Upper lobe of left lung (tissue), 6 donors: ENCODE measurements around the gene APOBEC2. TPM values are rescaled to one million over a fixed set of nuclear protein-coding genes. Genes with fewer than 3 reads are reported as not detected.
"Not testable (repeated sequence)": the region's sequence is repeated elsewhere in the genome, so short reads cannot be mapped to it uniquely, and the experiment has no call there.

ENCODE experiments used
- ATAC-seq, 2 donors: fragments of 200-7000 bp; cut with Tn5 transposase; one replicate each; pipeline ENCODE4 v1.9.1; 2022; ENCODE audit warnings: mild to moderate bottlenecking in 2 of 2, moderate library complexity in 2 of 2; ENCODE audit not compliant: low FRiP score in 2 of 2
- DNase-seq, 2 donors: peaks; one replicate each; pipeline ENCODE4 v3.0.0-alpha.2; 2019 to 2020
- H3K27ac ChIP-seq, 4 donors: fragments of 200-600 bp; sonication (generic); one replicate each; pipeline ENCODE4 v1.5.1; 2016 to 2019
- H3K27me3 ChIP-seq, 4 donors: fragments of 200-600 bp; sonication (generic); one replicate each; pipeline ENCODE4 v1.5.1; 2017 to 2019
- H3K36me3 ChIP-seq, 4 donors: fragments of 200-600 bp; sonication (generic); one replicate each; pipeline ENCODE4 v1.5.1; 2016 to 2019
- H3K4me1 ChIP-seq, 4 donors: fragments of 200-600 bp; sonication (generic); one replicate each; pipeline ENCODE4 v1.5.1; 2018 to 2019
- H3K4me3 ChIP-seq, 4 donors: fragments of 200-600 bp; sonication (generic); one replicate each; pipeline ENCODE4 v1.5.1; 2017 to 2019; ENCODE audit warnings: mild to moderate bottlenecking in 2 of 4, moderate library complexity in 1 of 4
- H3K9me3 ChIP-seq, 4 donors: fragments of 200-600 bp; sonication (generic); one replicate each; pipeline ENCODE4 v1.5.1; 2018 to 2019
- CTCF ChIP-seq, 6 experiments: fragments of 450-650 bp in 4 of 6; fragments of 200-600 bp in 2 of 6; sonication (generic) in 2 of 6; IDR thresholded peaks; one replicate each; pipeline ENCODE4 v1.5.1; 2016 to 2019; ENCODE audit warnings: antibody characterized with exemption in 6 of 6
- EP300 ChIP-seq, 4 donors: sonication (generic); formaldehyde crosslinking; IDR thresholded peaks; one replicate each; pipeline ENCODE4 v1.5.1; 2017; ENCODE audit warnings: antibody characterized with exemption in 4 of 4, control low read depth in 2 of 4
- POLR2A ChIP-seq, 4 donors: fragments of 450-650 bp; IDR thresholded peaks; one replicate each; pipeline ENCODE4 v1.5.1; 2016 to 2017; ENCODE audit warnings: antibody characterized with exemption in 4 of 4, mild to moderate bottlenecking in 2 of 4
- POLR2AphosphoS5 ChIP-seq, 2 donors: sonication (generic); formaldehyde crosslinking; IDR thresholded peaks; one replicate each; pipeline ENCODE4 v1.5.1; 2017; ENCODE audit warnings: antibody characterized with exemption in 2 of 2
- WGBS, 2 donors: methylation state at CpG; one replicate each; pipeline ENCODE4 v1.1.5; 2017 to 2018; 5-methylcytosine and 5-hydroxymethylcytosine counted together
- total RNA-seq, 6 donors: library from RNA; depleted of rRNA in 4 of 6; stranded (reverse); fragments of >200 nt in 4 of 6; gene quantifications; one replicate each; pipeline versions ENCODE4 v1.1.0 to v1.2.1, GENCODE V29; 2016 to 2021
- donor health status: DM: no; HTN: no; CAD: no; lungs with moderate emphysema.
- donor health status: DM: no; HTN: yes; CAD: no; lungs with severe emphysema.

The APOBEC2 gene
- total RNA-seq, 6 donors from 2014 or later = not detected

DNA sequence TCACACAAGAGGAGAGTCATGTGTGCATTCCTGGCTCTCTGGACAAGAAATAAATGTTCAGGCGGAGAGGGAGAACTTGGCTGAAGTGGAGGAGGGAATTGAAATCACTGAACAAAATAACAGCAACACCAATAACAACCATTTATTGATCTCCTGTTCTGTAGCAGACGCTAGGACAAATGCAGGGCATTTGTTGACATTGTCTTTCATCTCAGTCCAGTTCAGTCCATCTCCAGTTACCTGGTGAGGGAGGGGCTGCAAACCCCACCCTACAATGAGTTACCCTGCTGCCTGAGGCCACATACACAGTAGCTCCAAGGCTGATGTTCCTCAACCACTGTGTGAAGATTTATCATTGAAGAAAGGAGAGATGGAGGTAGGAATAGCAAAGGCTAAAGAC lies 41.3 kb upstream of the APOBEC2 start:
- no peaks in the 10 kb centered on the region for H3K9me3 ChIP-seq
- no peak for ATAC-seq
- no peak for DNase-seq
- no peak overlapping the region for H3K4me3 ChIP-seq
- no peaks in the 10 kb centered on the region for H3K4me1 ChIP-seq
- H3K27ac ChIP-seq = no peak overlapping the region
- no peaks in the 10 kb centered on the region for H3K36me3 ChIP-seq
- WGBS, 2 donors = 82 to 89% methylated on average over 2 of the region's 2 CpGs
- no peaks in the 10 kb centered on the region for H3K27me3 ChIP-seq
- TF ChIP-seq CTCF (IDR thresholded peaks at IDR 0.05) = no peak
- TF ChIP-seq POLR2AphosphoS5 (IDR thresholded peaks at IDR 0.05) = no peak
- no peak for TF ChIP-seq POLR2A (IDR thresholded peaks at IDR 0.05)

- DNase-seq (no peak), ATAC-seq (no peak)
- Histone ChIP-seq H3K9me3 (no peaks in the 10 kb centered on the region), H3K4me1 (no peaks in the 10 kb centered on the region), H3K27ac (no peak overlapping the region), H3K4me3 (no peak overlapping the region), H3K36me3 (no peaks in the 10 kb centered on the region), H3K27me3 (no peaks in the 10 kb centered on the region)
- WGBS, 2 donors = 83 to 84% methylated on average over 5 of the region's 5 CpGs
- TF ChIP-seq CTCF (IDR thresholded peaks at IDR 0.05) (no peak), POLR2AphosphoS5 (IDR thresholded peaks at IDR 0.05) (no peak), EP300 (IDR thresholded peaks at IDR 0.05) (no peak), POLR2A (IDR thresholded peaks at IDR 0.05) (no peak)
Observed at GRCh38 chr6:41013466-41014153, 39.4 kb upstream of the APOBEC2 start.

GRCh38 chr6:41014780-41015179 lies 38.2 kb upstream of the APOBEC2 start:
- ATAC-seq (no peak), DNase-seq (no peak)
- Histone ChIP-seq H3K9me3 (no peaks in the 10 kb centered on the region), H3K27me3 (no peaks in the 10 kb centered on the region), H3K36me3 (no peaks in the 10 kb centered on the region), H3K27ac (no peak overlapping the region), H3K4me1 (no peaks in the 10 kb centered on the region), H3K4me3 (no peak overlapping the region)
- 89 to 94% methylated on average over 4 of the region's 4 CpGs for WGBS, 2 donors
- no peak for TF ChIP-seq EP300 (IDR thresholded peaks at IDR 0.05)
- no peak for TF ChIP-seq POLR2AphosphoS5 (IDR thresholded peaks at IDR 0.05)
- no peak for TF ChIP-seq POLR2A (IDR thresholded peaks at IDR 0.05)
- no peak for TF ChIP-seq CTCF (IDR thresholded peaks at IDR 0.05)

GRCh38 chr6:41015860-41016259 lies 37.1 kb upstream of the APOBEC2 start:
- not testable (repeated sequence) for H3K27me3 ChIP-seq, H3K9me3 ChIP-seq, H3K27ac ChIP-seq, DNase-seq, ATAC-seq, H3K36me3 ChIP-seq, H3K4me1 ChIP-seq, H3K4me3 ChIP-seq
- WGBS, 2 donors = 94 to 98% methylated on average over 5 of the region's 5 CpGs

DNA sequence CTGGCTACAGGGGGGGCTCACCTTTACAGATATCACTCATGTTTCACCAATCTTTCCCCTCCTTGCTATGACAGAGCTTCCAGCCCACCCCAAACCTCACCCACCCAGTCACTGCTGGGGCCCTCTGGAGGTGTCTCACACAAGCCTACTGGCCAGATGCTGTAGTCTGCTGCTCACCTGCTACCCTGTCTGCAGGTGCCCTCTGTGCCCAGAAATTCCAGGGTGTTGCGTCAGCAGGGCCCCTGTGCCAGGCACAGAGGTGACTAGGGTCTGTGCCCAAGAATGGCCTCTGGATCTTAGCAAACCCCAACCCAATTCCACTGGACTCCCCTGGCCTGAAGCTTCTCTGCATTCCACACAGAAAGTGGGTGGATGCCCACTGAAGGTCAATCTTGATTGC lies 35.3 kb upstream of the APOBEC2 start:
- no peak overlapping the region for H3K4me3 ChIP-seq
- no peaks in the 10 kb centered on the region for H3K4me1 ChIP-seq
- no peaks in the 10 kb centered on the region for H3K36me3 ChIP-seq
- H3K9me3 ChIP-seq = no peaks in the 10 kb centered on the region
- 100% methylated on average over 1 of the region's 1 CpG; no CpG with 5 or more reads in 1 of the 2 donors for WGBS, 2 donors
- H3K27ac ChIP-seq = no peak overlapping the region
- H3K27me3 ChIP-seq = no peaks in the 10 kb centered on the region
- ATAC-seq = no peak
- no peak for DNase-seq
- no peak for TF ChIP-seq POLR2AphosphoS5 (IDR thresholded peaks at IDR 0.05)
- no peak for TF ChIP-seq CTCF (IDR thresholded peaks at IDR 0.05)
- no peak for TF ChIP-seq POLR2A (IDR thresholded peaks at IDR 0.05)
- no peak for TF ChIP-seq EP300 (IDR thresholded peaks at IDR 0.05)
